ENCODE data around the gene HFM1.
A peak's percentile ranks its signal among the peaks of the same experiment; 100 is the strongest.
"Not testable (repeated sequence)": the region's sequence is repeated elsewhere in the genome, so short reads cannot be mapped to it uniquely, and the experiment has no call there.

Gene HFM1

GRCh38 chr1:91404151-91405012, at the start of gene HFM1:
HFM1 (minus strand) TSS chr1:91404837; CDS start chr1:91401082, 3,755 bp downstream.
- DNase-seq, result peak; percentile 67

GRCh38 chr1:91454136-91454535, 49.5 kb upstream of the HFM1 start:
- DNase-seq, result no peak

- no peak for DNase-seq
These were observed 45.6 kb upstream of the HFM1 start for GRCh38 chr1:91450260-91450659.

GRCh38 chr1:91447782-91448181, 43.1 kb upstream of the HFM1 start:
- not testable (repeated sequence) for DNase-seq

GRCh38 chr1:91441980-91442379, 37.3 kb upstream of the HFM1 start:
- DNase-seq, result not testable (repeated sequence)

- DNase-seq, result no peak
These were observed 36.2 kb upstream of the HFM1 start for GRCh38 chr1:91440847-91441246.

- DNase-seq, result no peak
These were observed 34.4 kb upstream of the HFM1 start for GRCh38 chr1:91439016-91439415.

GRCh38 chr1:91428182-91428798, 23.7 kb upstream of the HFM1 start:
- DNase-seq, result no peak

- no peak for DNase-seq
These were observed 23.1 kb upstream of the HFM1 start for GRCh38 chr1:91427741-91428140.

- not testable (repeated sequence) for DNase-seq
These were observed 17.9 kb upstream of the HFM1 start for GRCh38 chr1:91422523-91422922.

- DNase-seq, result no peak
These were observed 7.7 kb upstream of the HFM1 start for GRCh38 chr1:91412371-91412770.

GRCh38 chr1:91406773-91407389, 2.2 kb upstream of the HFM1 start:
- no peak for DNase-seq

GRCh38 chr1:91402023-91402422, 2.6 kb downstream of the HFM1 start:
- peak; percentile 65 for DNase-seq

GRCh38 chr1:91400133-91400725, 4.4 kb downstream of the HFM1 start:
- DNase-seq, result no peak

GRCh38 chr1:91398291-91398690, 6.3 kb downstream of the HFM1 start:
- DNase-seq, result no peak

- DNase-seq, result no peak
These were observed 7.0 kb downstream of the HFM1 start for GRCh38 chr1:91397605-91398004.

GRCh38 chr1:91393042-91393441, 11.6 kb downstream of the HFM1 start:
- DNase-seq, result no peak

- no peak for DNase-seq
These were observed 18.5 kb downstream of the HFM1 start for GRCh38 chr1:91386109-91386508.

- no peak for DNase-seq
These were observed 21.2 kb downstream of the HFM1 start for GRCh38 chr1:91383456-91383855.

- no peak for DNase-seq
These were observed 22.8 kb downstream of the HFM1 start for GRCh38 chr1:91381844-91382243.

- no peak for DNase-seq
These were observed 30.6 kb downstream of the HFM1 start for GRCh38 chr1:91374086-91374485.

GRCh38 chr1:91372230-91372629, 32.4 kb downstream of the HFM1 start:
- not testable (repeated sequence) for DNase-seq

GRCh38 chr1:91349524-91349923, 55.1 kb downstream of the HFM1 start:
- no peak for DNase-seq

GRCh38 chr1:91346824-91347223, 57.8 kb downstream of the HFM1 start:
- no peak for DNase-seq

Measured in NCI-H2029 treated with DMSO at 0.1 percent for 48 hours (cell line).